Sigmoid colon (tissue), 7 donors: ENCODE results near the gene ENPP6. TPM values are rescaled to one million over a fixed set of nuclear protein-coding genes. Genes with fewer than 3 reads are reported as not detected.

Source experiments
- DNase-seq: peaks from one replicate; pipeline ENCODE4 v3.0.0-alpha.2; 2019
- H3K27ac ChIP-seq, 4 donors: fragments of 200-600 bp; sonication (generic); one replicate each; pipeline ENCODE4 v1.5.1; 2016 to 2019; ENCODE audit warnings: mild to moderate bottlenecking in 1 of 4
- H3K27me3 ChIP-seq, 3 donors: fragments of 200-600 bp; sonication (generic); one replicate each; pipeline ENCODE4 v1.5.1; 2019; ENCODE audit warnings: mild to moderate bottlenecking in 1 of 3
- H3K36me3 ChIP-seq, 4 donors: fragments of 200-600 bp; sonication (generic); one replicate each; pipeline ENCODE4 v1.5.1; 2016 to 2019
- H3K4me1 ChIP-seq, 4 donors: fragments of 200-600 bp; sonication (generic); one replicate each; pipeline ENCODE4 v1.5.1; 2017 to 2019
- H3K4me3 ChIP-seq, 4 donors: fragments of 200-600 bp; sonication (generic); one replicate each; pipeline ENCODE4 v1.5.1; 2017 to 2019; ENCODE audit warnings: mild to moderate bottlenecking in 2 of 4, moderate library complexity in 1 of 4
- H3K9me3 ChIP-seq, 4 donors: fragments of 200-600 bp in 3 of 4; sonication (generic) in 3 of 4; one replicate each; pipeline versions ENCODE4 v1.5.1 to v1.6.1; 2013 to 2019
- EP300 ChIP-seq, 4 donors: sonication (generic); formaldehyde crosslinking; IDR thresholded peaks; one replicate each; pipeline ENCODE4 v1.6.1; 2017; ENCODE audit warnings: antibody characterized with exemption in 4 of 4
- POLR2A ChIP-seq, 2 donors: fragments of 450-650 bp; IDR thresholded peaks; one replicate each; pipeline ENCODE4 v1.6.1; 2016; ENCODE audit warnings: antibody characterized with exemption in 2 of 2, mild to moderate bottlenecking in 2 of 2, moderate library complexity in 2 of 2
- POLR2AphosphoS5 ChIP-seq, 4 donors: sonication (generic); formaldehyde crosslinking; IDR thresholded peaks; one replicate each; pipeline ENCODE4 v1.6.1; 2017; ENCODE audit warnings: antibody characterized with exemption in 4 of 4
- WGBS, 2 donors: extraction: QIAGEN DNeasy Blood & Tissue Kit; methylation state at CpG; one replicate each; pipeline ENCODE4 v1.1.7; 2013; 5-methylcytosine and 5-hydroxymethylcytosine counted together
- intact Hi-C: fragments of 100-400 bp; cut with DNase I; formaldehyde crosslinking; loops from one replicate; pipeline ENCODE4 v1.15.1; 2023
- polyA plus RNA-seq, 3 donors: library from polyadenylated mRNA; stranded (reverse); fragments of 200-250 nt; gene quantifications; one replicate each; pipeline ENCODE4 v1.2.3, GENCODE V29; 2013
- total RNA-seq, 4 donors: library from RNA; depleted of rRNA; stranded (reverse); fragments of >200 nt; gene quantifications; one replicate each; pipeline ENCODE4 v1.1.0, GENCODE V29; 2016
- TF ChIP-seq, protein P1 (sequence below), 4 experiments: fragments of 450-650 bp in 3 of 4; fragments of 200-600 bp in 1 of 4; IDR thresholded peaks; one replicate each; pipeline ENCODE4 v1.5.1; 2016 to 2019; ENCODE audit warnings: antibody characterized with exemption in 4 of 4, mild to moderate bottlenecking in 3 of 4, moderate library complexity in 2 of 4
- donor health status: healthy with polysubstance abuse.
- donor health status: Bipolar disorder and iron deficiency.
- donor health status: healthy.

ENPP6 gene
- total and polyA plus RNA-seq, 7 donors, result under 0.01 to 0.66 (median 0.31) TPM

- no peaks in the 10 kb centered on the region for H3K36me3 ChIP-seq
- peaks cover 0 to 3% (median 0%) of the 10 kb centered on the region in 4 donors for H3K9me3 ChIP-seq
- WGBS, 2 donors, result 85 to 86% methylated on average over 4 of the region's 4 CpGs
- no peak overlapping the region for H3K4me3 ChIP-seq
- no peak overlapping the region for H3K27ac ChIP-seq
- intact Hi-C loops, result no loop called here
- no peaks in the 10 kb centered on the region for H3K4me1 ChIP-seq
- peaks cover 0 to 5% (median 0%) of the 10 kb centered on the region in 3 donors for H3K27me3 ChIP-seq
- DNase-seq, result no peak
- TF ChIP-seq POLR2AphosphoS5 (IDR thresholded peaks at IDR 0.05) (no peak), EP300 (IDR thresholded peaks at IDR 0.05) (no peak)
- TF ChIP-seq, protein P1, sequence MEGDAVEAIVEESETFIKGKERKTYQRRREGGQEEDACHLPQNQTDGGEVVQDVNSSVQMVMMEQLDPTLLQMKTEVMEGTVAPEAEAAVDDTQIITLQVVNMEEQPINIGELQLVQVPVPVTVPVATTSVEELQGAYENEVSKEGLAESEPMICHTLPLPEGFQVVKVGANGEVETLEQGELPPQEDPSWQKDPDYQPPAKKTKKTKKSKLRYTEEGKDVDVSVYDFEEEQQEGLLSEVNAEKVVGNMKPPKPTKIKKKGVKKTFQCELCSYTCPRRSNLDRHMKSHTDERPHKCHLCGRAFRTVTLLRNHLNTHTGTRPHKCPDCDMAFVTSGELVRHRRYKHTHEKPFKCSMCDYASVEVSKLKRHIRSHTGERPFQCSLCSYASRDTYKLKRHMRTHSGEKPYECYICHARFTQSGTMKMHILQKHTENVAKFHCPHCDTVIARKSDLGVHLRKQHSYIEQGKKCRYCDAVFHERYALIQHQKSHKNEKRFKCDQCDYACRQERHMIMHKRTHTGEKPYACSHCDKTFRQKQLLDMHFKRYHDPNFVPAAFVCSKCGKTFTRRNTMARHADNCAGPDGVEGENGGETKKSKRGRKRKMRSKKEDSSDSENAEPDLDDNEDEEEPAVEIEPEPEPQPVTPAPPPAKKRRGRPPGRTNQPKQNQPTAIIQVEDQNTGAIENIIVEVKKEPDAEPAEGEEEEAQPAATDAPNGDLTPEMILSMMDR (IDR thresholded peaks at IDR 0.05), result no peak
These were observed 102.3 kb downstream of the ENPP6 start for GRCh38 chr4:184115399-184115798.

GRCh38 chr4:184114431-184114830, 103.2 kb downstream of the ENPP6 start:
- Histone ChIP-seq H3K36me3 (no peaks in the 10 kb centered on the region), H3K4me3 (no peak overlapping the region), H3K9me3 (peaks cover 0 to 3% (median 0%) of the 10 kb centered on the region in 4 donors), H3K27ac (no peak overlapping the region), H3K4me1 (no peaks in the 10 kb centered on the region), H3K27me3 (peaks cover 0 to 5% (median 0%) of the 10 kb centered on the region in 3 donors)
- no peak for DNase-seq
- intact Hi-C loops, result no loop called here
- TF ChIP-seq POLR2AphosphoS5 (IDR thresholded peaks at IDR 0.05), result no peak
- TF ChIP-seq, protein P1 (IDR thresholded peaks at IDR 0.05), result no peak
- TF ChIP-seq POLR2A (IDR thresholded peaks at IDR 0.05), result no peak
- WGBS, 2 donors, result 84 to 87% methylated on average over 8 of the region's 8 CpGs

- no peaks in the 10 kb centered on the region for H3K4me1 ChIP-seq
- intact Hi-C loops, result no loop called here
- peaks cover 0 to 5% (median 0%) of the 10 kb centered on the region in 3 donors for H3K27me3 ChIP-seq
- TF ChIP-seq POLR2AphosphoS5 (IDR thresholded peaks at IDR 0.05) (no peak), POLR2A (IDR thresholded peaks at IDR 0.05) (no peak)
- TF ChIP-seq, protein P1 (IDR thresholded peaks at IDR 0.05), result no peak
- H3K36me3 ChIP-seq, result no peaks in the 10 kb centered on the region
- H3K27ac ChIP-seq, result no peak overlapping the region
- no peak for DNase-seq
- H3K4me3 ChIP-seq, result no peak overlapping the region
- H3K9me3 ChIP-seq, result peaks cover 0 to 3% (median 0%) of the 10 kb centered on the region in 4 donors
- WGBS, 2 donors, result 78 to 80% methylated on average over 13 of the region's 13 CpGs
These were observed 105.6 kb downstream of the ENPP6 start for GRCh38 chr4:184112006-184112550.

DNA sequence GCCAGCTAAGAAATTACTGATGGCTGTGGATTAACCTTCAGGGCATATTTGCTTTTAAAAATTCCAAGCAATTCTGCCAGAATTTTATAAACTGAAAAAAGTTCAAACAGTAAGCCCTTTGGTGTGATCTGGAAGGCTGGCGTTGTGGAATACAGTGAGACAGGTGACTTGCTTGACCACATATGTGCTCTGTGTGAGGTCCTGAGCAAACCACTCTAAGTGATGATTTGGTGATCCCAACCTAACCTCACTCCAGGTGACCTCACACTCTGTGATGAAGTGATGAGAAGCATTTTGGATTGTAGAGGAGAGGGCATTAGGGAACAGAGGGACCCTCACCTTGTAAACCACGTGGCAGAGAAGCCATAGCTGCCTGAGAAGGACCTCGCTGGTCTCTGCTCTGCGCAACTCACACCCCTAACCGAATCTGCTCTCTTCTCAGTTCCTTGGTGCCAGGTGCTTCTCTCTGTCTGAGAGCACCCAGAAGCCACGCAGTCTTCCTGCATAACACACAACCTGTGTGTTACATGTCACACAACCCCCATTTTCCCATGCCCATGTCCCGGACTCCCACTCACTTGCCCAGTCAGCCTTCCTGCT, 106.3 kb downstream of the ENPP6 start:
- Histone ChIP-seq H3K36me3 (no peaks in the 10 kb centered on the region), H3K27me3 (peaks cover 0 to 5% (median 0%) of the 10 kb centered on the region in 3 donors), H3K4me3 (no peak overlapping the region), H3K4me1 (no peaks in the 10 kb centered on the region), H3K9me3 (peaks cover 0 to 3% (median 0%) of the 10 kb centered on the region in 4 donors), H3K27ac (no peak overlapping the region)
- intact Hi-C loops, result no loop called here
- TF ChIP-seq POLR2A (IDR thresholded peaks at IDR 0.05) (no peak), EP300 (IDR thresholded peaks at IDR 0.05) (no peak)
- 88 to 90% methylated on average over 7 of the region's 7 CpGs for WGBS, 2 donors
- DNase-seq, result no peak

- TF ChIP-seq, protein P1 (IDR thresholded peaks at IDR 0.05), result no peak
- TF ChIP-seq POLR2AphosphoS5 (IDR thresholded peaks at IDR 0.05) (no peak), POLR2A (IDR thresholded peaks at IDR 0.05) (no peak), EP300 (IDR thresholded peaks at IDR 0.05) (no peak)
- H3K27me3 ChIP-seq, result peaks cover 0 to 5% (median 0%) of the 10 kb centered on the region in 3 donors
- peaks cover 0 to 3% (median 0%) of the 10 kb centered on the region in 4 donors for H3K9me3 ChIP-seq
- DNase-seq, result no peak
- no peak overlapping the region for H3K4me3 ChIP-seq
- no peak overlapping the region for H3K27ac ChIP-seq
- no peaks in the 10 kb centered on the region for H3K36me3 ChIP-seq
- intact Hi-C loops, result no loop called here
- H3K4me1 ChIP-seq, result no peaks in the 10 kb centered on the region
- 87 to 90% methylated on average over 14 of the region's 14 CpGs for WGBS, 2 donors
These were observed 107.0 kb downstream of the ENPP6 start for GRCh38 chr4:184110452-184111224.
